K562 (cell line): ENCODE results near the gene ADORA2A. TPM values are rescaled to one million over a fixed set of nuclear protein-coding genes. Genes with fewer than 3 reads are reported as not detected.

Experiments
- ATAC-seq: fragments of 200-7000 bp; cut with Tn5 transposase; 3 replicates; pipeline ENCODE4 v1.9.1; 2020; ENCODE audit warnings: moderate library complexity
- BruUV-seq: library from RNA; stranded (reverse); fragments of 400-500 nt; replicated peaks from 2 replicates; lab custom pipeline; 2021; lab: Mats Ljungman, UMichigan
- CTCF ChIA-PET: fragments of 300-600 bp; formaldehyde crosslinking; extraction: SDS; loops from one replicate; lab custom pipeline; 2021; ENCODE audit warnings: low intra/inter-chr PET ratio; lab: Yijun Ruan, JAX
- POLR2A ChIA-PET: fragments of 300-600, 350-650 bp; sonication (Branson Sonifier 250); formaldehyde crosslinking; extraction: SDS; loops from one replicate; lab custom pipeline; 2021; ENCODE audit warnings: antibody characterized with exemption, inconsistent platforms; lab: Yijun Ruan, JAX
- DNase-seq, 4 experiments: peaks; one replicate each; pipeline versions ENCODE4 v3.0.0 to v3.0.0-alpha.2; 2011 to 2018; ENCODE audit warnings: low spot score in 3 of 4, mixed read lengths in 3 of 4; ENCODE audit errors: extremely low read depth in 1 of 4
- FAIRE-seq: peaks from 2 replicates; lab custom pipeline; 2011; peaks lifted over from hg19 to GRCh38; lab: Jason Lieb, UNC
- H2AFZ ChIP-seq: 2 replicates; pipeline ENCODE4 v1.6.0; 2011; ENCODE audit warnings: low read depth, low read length, control low read depth, inconsistent platforms
- H3K27ac ChIP-seq: fragments of 200-600 bp; 3 replicates; pipeline ENCODE4 v1.8.0; 2011; ENCODE audit warnings: low read depth, mild to moderate bottlenecking, control low read depth, inconsistent platforms, low read length, moderate library complexity, mixed read lengths; ENCODE audit errors: extremely low read depth
- H3K27me3 ChIP-seq, 2 experiments: fragments of 300-600 bp in 1 of 2; 2 replicates in 1 of 2; 3 replicates in 1 of 2; pipeline versions ENCODE4 v1.6.0 to v1.8.0; 2011; ENCODE audit warnings: inconsistent platforms in 2 of 2, low read length in 2 of 2, mild to moderate bottlenecking in 1 of 2, mixed read lengths in 1 of 2, moderate library complexity in 1 of 2; ENCODE audit not compliant: control insufficient read depth in 2 of 2, insufficient read depth in 2 of 2
- H3K36me3 ChIP-seq: fragments of 300-600 bp; 3 replicates; pipeline ENCODE4 v1.8.0; 2011; ENCODE audit warnings: mild to moderate bottlenecking, low read length, inconsistent platforms; ENCODE audit not compliant: control insufficient read depth, insufficient read depth
- H3K4me1 ChIP-seq, 2 experiments: fragments of 200-600 bp in 1 of 2; replicated peaks in 1 of 2; 2 replicates in 1 of 2; 3 replicates in 1 of 2; pipeline versions ENCODE4 v1.5.1 to v1.8.0; 2011; ENCODE audit warnings: inconsistent platforms in 2 of 2, low read length in 2 of 2, mild to moderate bottlenecking in 1 of 2, mixed read lengths in 1 of 2, moderate library complexity in 1 of 2; ENCODE audit not compliant: control insufficient read depth in 2 of 2, insufficient read depth in 2 of 2
- H3K4me2 ChIP-seq: 2 replicates; pipeline ENCODE4 v1.6.1; 2011; ENCODE audit warnings: low read length, control low read depth, inconsistent platforms, mixed read lengths; ENCODE audit not compliant: insufficient read depth
- H3K4me3 ChIP-seq: fragments of 200-600 bp; sonication (generic), shearing (Covaris generic); 2 replicates; pipeline ENCODE4 v1.5.1; 2016; ENCODE audit warnings: control low read depth, inconsistent platforms
- H3K79me2 ChIP-seq: fragments of 200-600 bp; 3 replicates; pipeline ENCODE4 v1.8.0; 2011; ENCODE audit warnings: low read length, inconsistent platforms; ENCODE audit not compliant: control insufficient read depth, insufficient read depth
- H3K9ac ChIP-seq, 2 experiments: 2 replicates each; pipeline versions ENCODE4 v1.6.0 to v1.6.1; 2011; ENCODE audit warnings: low read depth in 2 of 2, low read length in 2 of 2, control low read depth in 1 of 2, inconsistent platforms in 1 of 2, mild to moderate bottlenecking in 1 of 2, mixed read lengths in 1 of 2; ENCODE audit not compliant: insufficient read depth in 1 of 2
- H3K9me1 ChIP-seq: one replicate; pipeline ENCODE4 v1.6.0; 2011; ENCODE audit warnings: inconsistent platforms, mild to moderate bottlenecking, low read length, moderate library complexity; ENCODE audit not compliant: control insufficient read depth, insufficient read depth
- H3K9me3 ChIP-seq: replicated peaks from 2 replicates; pipeline ENCODE4 v1.5.1; 2011; ENCODE audit warnings: low read depth, low read length, inconsistent platforms; ENCODE audit not compliant: control insufficient read depth, insufficient read depth
- H4K20me1 ChIP-seq: replicated peaks from 2 replicates; pipeline ENCODE4 v1.6.1; 2011; ENCODE audit warnings: low read length, inconsistent platforms, mixed read lengths; ENCODE audit not compliant: control insufficient read depth, insufficient read depth
- ESRRA ChIP-seq: fragments of 450-650 bp; IDR thresholded peaks from 2 replicates; pipeline ENCODE4 v1.6.1; 2014; ENCODE audit warnings: low read depth, mild to moderate bottlenecking, moderate library complexity, borderline replicate concordance
- NFIC ChIP-seq: fragments of 450-650 bp; IDR thresholded peaks from 2 replicates; pipeline ENCODE4 v1.6.1; 2017; ENCODE audit warnings: mild to moderate bottlenecking, inconsistent platforms
- NR2C2 ChIP-seq, 2 experiments: fragments of 200-800 bp in 1 of 2; sonication (Bioruptor generic) in 1 of 2; sonication (generic) in 1 of 2; formaldehyde crosslinking in 1 of 2; IDR thresholded peaks; 2 replicates each; pipeline versions ENCODE4 v1.6.1 to v1.8.0; 2016 to 2022; ENCODE audit warnings: mild to moderate bottlenecking in 1 of 2, missing compliant biosample characterization in 1 of 2, missing genetic modification characterization in 1 of 2, missing genetic modification reagents in 1 of 2
- RBM22 ChIP-seq: fragments of 200-400 bp; formaldehyde crosslinking; IDR thresholded peaks from 2 replicates; pipeline ENCODE4 v1.6.1; 2018; ENCODE audit warnings: low read length, low read depth; ENCODE audit not compliant: poor library complexity, severe bottlenecking
- SRF ChIP-seq, 2 experiments: fragments of 250-450, 450-650 bp in 1 of 2; sonication (Bioruptor Pico) in 1 of 2; sonication (generic) in 1 of 2; formaldehyde crosslinking; IDR thresholded peaks; 2 replicates each; pipeline versions ENCODE4 v1.5.0 to v1.5.1; 2020 to 2022; ENCODE audit warnings: mild to moderate bottlenecking in 1 of 2, missing genetic modification reagents in 1 of 2
- WGBS: fragments of 100-300 bp; shearing (Covaris generic); methylation state at CpG from one replicate; pipeline ENCODE4 v1.1.6; 2016; ENCODE audit warnings: low coverage, mixed read lengths; ENCODE audit not compliant: insufficient coverage; ENCODE audit errors: missing lambda C conversion rate; 5-methylcytosine and 5-hydroxymethylcytosine counted together
- in situ Hi-C: fragments of 300-500 bp; cut with MboI; formaldehyde crosslinking; loops from 4 replicates; pipeline ENCODE4 v1.15.0; 2018; ENCODE audit warnings: inconsistent platforms, mixed read lengths
- intact Hi-C: fragments of 100-400 bp; cut with micrococcal nuclease; formaldehyde crosslinking; loops from 2 replicates; pipeline ENCODE4 v1.14.2; 2022
- polyA plus RNA-seq, 8 experiments: library from polyadenylated mRNA; depleted of rRNA in 4 of 8; stranded (reverse) in 5 of 8; unstranded in 3 of 8; fragments of >200 nt; fragmentation: Nextera tagmentation in 2 of 8; fragmentation: Illumina TruSeq in 1 of 8; extraction: Ambion mirVana in 2 of 8; extraction: Trizol in 1 of 8; gene quantifications; 2 replicates each; pipeline versions ENCODE4 v1.2.1 to v1.2.3, GENCODE V29; 2011 to 2014; ENCODE audit warnings: inconsistent platforms in 1 of 8, missing spikeins in 1 of 8
- total RNA-seq, 7 experiments: library from RNA; depleted of rRNA in 6 of 7; stranded (reverse); fragments of >200 nt in 6 of 7; fragmentation: Illumina TruSeq in 2 of 7; extraction: Trizol in 2 of 7; gene quantifications; 2 replicates each; pipeline versions ENCODE4 v1.2.1 to v1.2.3, GENCODE V29; 2011 to 2021; ENCODE audit warnings: low replicate concordance in 1 of 7

ADORA2A gene
- total and polyA plus RNA-seq, 9 of the 15 experiments (the other 6 are each of a cell fraction or from before 2014, with no cell fraction given), result 0.15 to 2.1 (median 0.66) TPM; not detected in 2

DNA sequence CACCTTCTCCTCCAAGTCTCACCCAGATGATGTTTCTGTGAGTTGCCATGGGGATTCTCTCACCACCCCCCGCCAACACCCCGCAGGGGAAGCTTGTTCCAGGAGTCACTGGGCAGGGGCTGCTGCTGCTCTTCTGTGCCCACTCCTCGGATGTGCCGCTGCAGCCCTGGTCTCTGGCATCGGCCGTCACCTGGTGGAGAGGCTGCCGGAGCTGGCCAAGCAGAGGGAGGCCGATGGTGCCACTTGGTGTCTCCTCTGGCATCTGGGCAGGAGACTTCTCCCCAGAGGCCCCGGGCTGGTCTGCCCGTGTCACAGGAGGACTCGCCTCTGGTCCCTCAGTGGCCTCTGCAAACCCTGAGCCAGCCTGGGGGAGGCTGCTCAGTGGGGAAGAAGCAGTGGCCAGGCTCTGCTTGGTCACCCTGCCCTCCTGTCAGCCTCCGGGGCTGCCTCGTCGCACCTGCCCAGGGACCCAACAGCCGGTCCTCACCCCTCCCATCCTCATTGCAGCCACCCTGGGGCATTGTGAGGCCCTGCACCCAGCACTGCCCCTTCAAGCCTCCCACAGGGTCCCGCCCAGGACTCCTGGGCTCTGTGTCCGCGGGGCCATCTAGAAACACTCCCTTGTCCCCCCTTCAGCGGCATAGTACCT lies 424 bp upstream of the ADORA2A start (continued):
- no peak for TF ChIP-seq NR2C2 (CRISPR knock-in tag; IDR thresholded peaks at IDR 0.05)
- TF ChIP-seq NR2C2 (tag; IDR thresholded peaks at IDR 0.05), result no peak

DNA sequence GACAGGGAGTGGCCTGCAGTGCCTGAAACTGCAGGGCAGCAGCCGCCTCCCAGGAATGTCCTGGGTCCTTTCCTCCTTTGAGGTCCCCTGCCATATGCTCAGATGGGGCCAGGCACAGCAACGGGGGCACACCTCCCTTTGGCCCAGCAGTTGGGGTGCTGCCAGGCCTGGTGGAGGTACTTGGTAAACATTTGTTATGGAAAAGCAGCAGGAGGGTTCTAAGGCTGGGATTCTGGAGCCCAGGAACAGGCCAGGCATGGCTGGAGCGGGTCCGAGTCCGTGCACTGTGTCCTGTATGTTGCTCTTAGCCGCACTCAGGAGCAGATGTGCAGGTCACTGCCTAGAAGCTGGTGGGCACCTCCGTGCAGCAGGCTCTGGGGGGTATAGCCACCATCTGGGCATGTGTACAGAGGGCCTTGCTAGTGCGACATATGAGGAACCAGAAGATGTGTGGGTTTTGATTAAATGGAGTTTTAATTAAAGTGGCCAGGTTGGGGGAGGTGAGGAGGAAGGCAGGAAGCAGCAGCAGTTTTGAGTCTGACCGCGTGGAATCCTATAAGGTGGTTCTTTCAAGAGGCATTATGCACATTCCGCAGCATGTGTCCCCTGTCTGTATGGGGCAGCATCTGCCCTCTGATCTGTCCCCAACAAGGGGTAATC lies 1.5 kb downstream of the ADORA2A start:
- DNase-seq, result no peak
- peaks cover 0 to 40% of the 10 kb centered on the region in 2 experiments; a peak in 2 of 5 replicates for H3K4me1 ChIP-seq
- WGBS, result 39% methylated on average over 9 of the region's 11 CpGs
- intact Hi-C loops (no loop called here), in situ Hi-C loops (no loop called here)
- no peak overlapping the region for H3K27ac ChIP-seq
- TF ChIP-seq NFIC (no peak), ESRRA (no peak), RBM22 (no peak), SRF (CRISPR knock-in tag; IDR thresholded peaks at IDR 0.05) (no peak)
- H2AFZ ChIP-seq, result no peak overlapping the region
- H3K4me2 ChIP-seq, result no peak overlapping the region
- ATAC-seq, result no peak
- H3K4me3 ChIP-seq, result no peak overlapping the region
- H3K9me3 ChIP-seq, result no peaks in the 10 kb centered on the region
- no peaks in the 10 kb centered on the region for H3K9me1 ChIP-seq
- H3K36me3 ChIP-seq, result no peaks in the 10 kb centered on the region
- ChIA-PET POLR2A (no interaction called here), CTCF (no interaction called here)
- H3K9ac ChIP-seq, result no peak overlapping the region
- no peak for FAIRE-seq
- peaks cover 11% of the 10 kb centered on the region for H4K20me1 ChIP-seq
- H3K79me2 ChIP-seq, result no peaks in the 10 kb centered on the region
- no TSS peak for BruUV-seq
- H3K27me3 ChIP-seq, result peaks cover 2 to 32% of the 10 kb centered on the region in 2 experiments; a peak in 4 of 5 replicates
